ENCODE data around the gene CILP.
"Not testable (repeated sequence)": the region's sequence is repeated elsewhere in the genome, so short reads cannot be mapped to it uniquely, and the experiment has no call there.

Gene CILP

DNA sequence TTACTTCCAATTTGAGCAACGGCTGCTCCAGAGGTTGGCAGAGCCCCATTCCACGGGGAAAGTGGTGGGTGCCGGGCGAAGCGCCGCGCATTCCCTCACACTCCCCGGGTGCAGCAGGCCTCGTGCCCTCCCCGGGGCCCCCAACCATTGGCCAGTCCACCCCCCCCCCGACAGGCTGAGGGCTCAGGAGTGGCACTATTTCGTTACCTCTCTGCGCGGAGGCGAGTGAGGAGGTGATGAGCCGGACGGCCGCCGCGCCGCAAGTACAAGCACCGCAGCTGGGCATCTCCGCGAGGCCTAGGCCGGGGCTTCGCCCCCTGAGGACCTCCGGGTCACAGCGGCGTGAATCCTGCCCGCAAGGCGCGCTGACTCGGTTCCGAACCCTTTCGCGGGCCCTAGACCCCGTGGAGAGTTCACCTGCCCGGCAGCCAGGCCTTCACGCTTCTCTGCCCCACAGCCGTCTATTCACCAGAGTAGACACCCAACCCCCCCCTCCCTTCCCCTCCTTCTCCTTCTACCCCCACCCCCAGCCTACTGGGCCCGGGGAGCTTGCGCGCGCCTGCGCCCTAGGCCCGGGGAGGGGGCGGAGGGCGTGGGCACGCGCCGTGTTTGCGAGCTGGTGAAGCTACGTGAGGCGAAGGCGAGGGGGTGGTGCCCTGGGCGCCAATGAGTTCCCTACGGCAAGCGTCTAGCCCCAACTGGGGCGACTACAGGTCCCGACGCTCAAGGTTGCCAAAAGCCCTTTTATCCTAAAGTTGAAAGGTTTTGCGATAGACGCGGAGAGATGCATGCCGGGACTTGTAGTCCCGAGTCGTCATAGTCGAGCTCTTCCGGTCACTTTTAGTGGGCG is 26.2 kb downstream of the CILP start, which contains the start of gene CLPX:
TSS of gene CLPX (minus strand) at position 475 of the 850 bp plus-strand sequence. CDS start at position 286, 189 bp downstream.
- TF ChIP-seq, protein P1, sequence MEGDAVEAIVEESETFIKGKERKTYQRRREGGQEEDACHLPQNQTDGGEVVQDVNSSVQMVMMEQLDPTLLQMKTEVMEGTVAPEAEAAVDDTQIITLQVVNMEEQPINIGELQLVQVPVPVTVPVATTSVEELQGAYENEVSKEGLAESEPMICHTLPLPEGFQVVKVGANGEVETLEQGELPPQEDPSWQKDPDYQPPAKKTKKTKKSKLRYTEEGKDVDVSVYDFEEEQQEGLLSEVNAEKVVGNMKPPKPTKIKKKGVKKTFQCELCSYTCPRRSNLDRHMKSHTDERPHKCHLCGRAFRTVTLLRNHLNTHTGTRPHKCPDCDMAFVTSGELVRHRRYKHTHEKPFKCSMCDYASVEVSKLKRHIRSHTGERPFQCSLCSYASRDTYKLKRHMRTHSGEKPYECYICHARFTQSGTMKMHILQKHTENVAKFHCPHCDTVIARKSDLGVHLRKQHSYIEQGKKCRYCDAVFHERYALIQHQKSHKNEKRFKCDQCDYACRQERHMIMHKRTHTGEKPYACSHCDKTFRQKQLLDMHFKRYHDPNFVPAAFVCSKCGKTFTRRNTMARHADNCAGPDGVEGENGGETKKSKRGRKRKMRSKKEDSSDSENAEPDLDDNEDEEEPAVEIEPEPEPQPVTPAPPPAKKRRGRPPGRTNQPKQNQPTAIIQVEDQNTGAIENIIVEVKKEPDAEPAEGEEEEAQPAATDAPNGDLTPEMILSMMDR (IDR thresholded peaks at IDR 0.05; ENCODE audit: insufficient read depth, low read depth, low read length, missing control alignments), result no peak
- peak; percentile 97 for DNase-seq (ENCODE audit: low read depth)
- peak within 1 kb of the TSS; percentile 91 for H3K4me3 ChIP-seq (ENCODE audit: low read depth, low read length)

DNA sequence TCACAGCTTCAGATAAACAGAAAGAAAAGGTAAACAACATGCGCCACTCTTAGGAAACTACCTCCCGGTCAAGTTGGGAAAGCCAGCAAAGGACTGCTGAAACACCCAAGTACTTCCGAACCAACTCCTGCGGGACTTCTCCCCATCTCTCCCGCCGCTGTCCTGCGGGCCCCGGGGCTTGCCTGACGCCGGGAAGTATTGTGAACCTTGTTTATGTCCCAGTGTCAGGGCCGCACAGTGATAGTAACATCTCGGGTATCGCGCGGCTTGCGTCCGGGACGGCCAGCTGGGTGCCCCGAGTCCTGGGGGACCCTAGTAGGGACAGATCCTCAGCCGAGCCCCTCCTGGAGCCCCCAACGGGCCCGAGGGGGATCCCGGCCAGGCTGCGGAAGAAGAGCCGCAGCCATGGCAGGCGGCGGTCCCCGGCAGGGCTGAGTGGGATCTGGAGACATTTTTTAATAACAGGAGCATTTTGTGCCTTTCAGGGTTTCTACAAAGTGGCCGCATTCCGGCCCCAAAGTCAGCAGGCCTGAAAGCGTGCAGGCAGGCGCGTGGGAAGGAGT is 26.9 kb downstream of the CILP start:
- peak overlapping the region; percentile 91 for H3K4me3 ChIP-seq (ENCODE audit: low read depth, low read length)
- peak; percentile 68 for DNase-seq (ENCODE audit: low read depth)
- TF ChIP-seq, protein P1 (IDR thresholded peaks at IDR 0.05; ENCODE audit: insufficient read depth, low read depth, low read length, missing control alignments), result no peak

DNA sequence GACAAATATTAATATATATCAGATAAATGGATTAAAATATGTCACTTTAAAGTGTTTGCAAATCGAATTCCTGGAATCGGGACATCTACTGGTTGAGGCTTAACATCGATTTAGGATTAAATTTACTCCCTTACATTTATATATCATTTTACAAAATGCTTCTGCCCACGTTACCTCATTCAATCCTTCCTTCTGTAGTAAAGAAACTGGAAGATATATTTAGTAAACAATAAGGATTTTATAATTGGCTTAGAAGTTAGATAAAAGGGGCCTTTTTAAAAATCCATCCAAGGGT is 27.5 kb downstream of the CILP start:
- no peak for DNase-seq (ENCODE audit: low read depth)
- TF ChIP-seq, protein P1 (IDR thresholded peaks at IDR 0.05; ENCODE audit: insufficient read depth, low read depth, low read length, missing control alignments), result no peak
- peak overlapping the region; percentile 91 for H3K4me3 ChIP-seq (ENCODE audit: low read depth, low read length)

DNA sequence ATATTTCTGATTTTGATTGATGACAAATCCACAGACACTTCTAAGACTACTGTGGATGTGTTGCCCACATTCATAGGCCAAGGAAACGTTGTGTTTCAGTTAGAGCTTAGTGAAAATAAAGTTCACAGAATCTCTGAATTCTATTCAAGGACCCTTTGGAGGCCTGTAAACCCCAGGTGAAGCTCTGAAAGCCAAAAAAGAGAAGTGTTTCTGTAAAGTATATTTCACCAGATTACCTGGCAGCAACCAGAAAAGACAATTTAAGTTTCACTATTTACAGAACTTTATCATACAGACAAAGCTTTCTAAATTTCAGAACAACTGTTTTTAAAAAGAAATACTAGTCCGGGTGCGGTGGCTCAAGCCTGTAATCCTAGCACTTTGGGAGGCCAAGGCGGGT is 28.7 kb downstream of the CILP start:
- TF ChIP-seq, protein P1 (IDR thresholded peaks at IDR 0.05; ENCODE audit: insufficient read depth, low read depth, low read length, missing control alignments), result no peak
- H3K4me3 ChIP-seq (ENCODE audit: low read depth, low read length), result peak overlapping the region; percentile 91
- DNase-seq (ENCODE audit: low read depth), result peak; percentile 41

DNA sequence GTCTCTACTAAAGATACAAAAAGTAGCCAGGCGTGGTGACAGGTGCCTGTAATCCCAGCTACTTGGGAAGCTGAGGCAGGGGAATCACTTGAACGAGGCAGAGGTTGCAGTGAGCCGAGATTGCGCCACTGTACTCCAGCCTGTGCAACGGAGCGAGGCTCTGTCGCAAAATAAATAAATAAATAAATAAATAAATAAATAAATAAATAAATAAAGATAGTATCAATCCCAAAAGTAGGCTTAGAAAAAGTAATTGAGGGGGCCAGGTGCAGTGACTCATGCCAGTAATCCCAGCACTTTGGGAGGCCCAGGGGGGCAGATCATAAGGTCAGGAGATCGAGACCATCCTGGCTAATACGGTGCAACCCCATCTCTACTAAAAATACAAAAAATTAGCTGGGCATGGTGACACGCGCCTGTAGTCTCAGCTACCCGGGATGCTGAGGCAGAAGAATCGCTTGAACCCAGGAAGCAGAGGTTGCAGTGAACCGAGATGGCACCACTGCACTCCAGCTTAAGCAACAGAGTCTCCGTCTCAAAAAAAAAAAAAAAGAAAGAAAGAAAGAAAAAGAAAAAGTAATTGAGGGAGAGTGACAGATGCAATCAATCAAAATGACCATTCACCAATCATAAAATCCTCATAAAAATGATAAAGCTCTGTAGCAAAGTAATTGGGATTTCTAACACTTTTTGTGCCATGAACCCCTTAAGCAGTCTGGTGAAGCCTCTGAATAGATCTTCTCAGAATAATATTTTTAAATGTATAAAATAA is 29.5 kb downstream of the CILP start:
- H3K4me3 ChIP-seq (ENCODE audit: low read depth, low read length); DNase-seq (ENCODE audit: low read depth): not testable (repeated sequence)

DNA sequence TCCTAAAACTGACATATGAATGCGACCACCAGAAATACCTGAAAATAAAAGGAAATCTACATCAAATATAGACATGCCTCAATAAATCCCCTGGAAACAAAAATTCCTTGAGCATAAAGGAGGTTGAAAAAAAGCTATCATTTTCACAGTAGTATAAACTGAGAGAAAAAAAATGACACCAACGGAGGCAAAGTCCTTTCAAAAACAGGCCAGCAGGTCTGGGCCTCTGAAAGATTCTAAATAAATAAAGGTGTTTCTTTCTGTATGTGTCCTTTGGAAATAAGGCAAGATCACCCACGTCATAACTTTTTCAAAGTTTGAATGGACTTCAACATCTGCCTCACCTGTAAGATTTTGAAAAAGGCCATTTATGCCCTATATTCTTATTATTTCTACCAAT is 31.1 kb downstream of the CILP start:
- no peak overlapping the region for H3K4me3 ChIP-seq (ENCODE audit: low read depth, low read length)
- DNase-seq (ENCODE audit: low read depth), result no peak
- TF ChIP-seq, protein P1 (IDR thresholded peaks at IDR 0.05; ENCODE audit: insufficient read depth, low read depth, low read length, missing control alignments), result no peak

DNA sequence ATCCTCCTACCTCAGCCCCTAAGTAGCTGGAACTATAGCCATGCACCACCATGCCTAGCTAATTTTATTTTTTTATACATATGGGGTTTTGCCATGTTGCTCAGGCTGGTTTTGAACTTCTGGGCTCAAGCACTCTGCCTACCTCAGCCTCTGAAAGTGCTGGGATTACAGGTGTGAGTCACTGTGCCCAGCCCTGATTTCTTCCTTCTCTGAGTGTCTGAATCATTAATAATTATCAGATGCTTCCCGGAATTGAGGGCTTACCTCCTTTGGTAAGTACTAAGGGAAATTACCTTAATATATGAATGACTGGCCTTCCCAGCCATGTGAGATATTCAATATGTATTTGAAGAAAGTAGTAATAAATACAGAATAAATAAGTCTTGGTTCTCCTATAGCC is 33.4 kb downstream of the CILP start:
- DNase-seq (ENCODE audit: low read depth), result no peak
- H3K4me3 ChIP-seq (ENCODE audit: low read depth, low read length), result no peak overlapping the region
- TF ChIP-seq, protein P1 (IDR thresholded peaks at IDR 0.05; ENCODE audit: insufficient read depth, low read depth, low read length, missing control alignments), result no peak
